HepG2 (cell line): ENCODE measurements around the gene KIF22. TPM values are rescaled to one million over a fixed set of nuclear protein-coding genes. Genes with fewer than 3 reads are reported as not detected.

ENCODE experiments used
- HNRNPH1 ChIP-seq: fragments of 200-400 bp; formaldehyde crosslinking; optimal IDR thresholded peaks from 2 replicates; pipeline ENCODE3; 2017; ENCODE audit warnings: mild to moderate bottlenecking, low read depth, low read length
- JUND ChIP-seq: sonication (generic); formaldehyde crosslinking; IDR thresholded peaks from 2 replicates; pipeline ENCODE4 v1.8.0; 2022; ENCODE audit warnings: mild to moderate bottlenecking, missing genetic modification reagents
- KLF6 ChIP-seq: IDR thresholded peaks from 2 replicates; pipeline ENCODE4 v1.8.0; 2016; ENCODE audit warnings: missing biosample characterization, missing genetic modification reagents
- MED1 ChIP-seq: sonication (generic); formaldehyde crosslinking; IDR thresholded peaks from 2 replicates; pipeline ENCODE4 v1.4.0; 2020; ENCODE audit warnings: missing genetic modification reagents
- PCBP1 ChIP-seq: fragments of 200-400 bp; formaldehyde crosslinking; IDR thresholded peaks from 2 replicates; pipeline ENCODE4 v1.6.1; 2017; ENCODE audit warnings: mild to moderate bottlenecking, low read depth, low read length, borderline replicate concordance
- THRA ChIP-seq: sonication (generic); formaldehyde crosslinking; IDR thresholded peaks from 2 replicates; pipeline ENCODE4 v1.4.0; 2020; ENCODE audit warnings: missing genetic modification reagents, borderline replicate concordance
- ZBTB8A ChIP-seq: sonication (generic); formaldehyde crosslinking; IDR thresholded peaks from 2 replicates; pipeline ENCODE4 v1.4.0; 2020; ENCODE audit warnings: mild to moderate bottlenecking, low read depth, missing genetic modification reagents, borderline replicate concordance
- ZFX ChIP-seq: sonication (generic); formaldehyde crosslinking; IDR thresholded peaks from 2 replicates; pipeline ENCODE4 v1.4.0; 2020; ENCODE audit warnings: mild to moderate bottlenecking, low read depth, missing genetic modification reagents, moderate library complexity
- ZNF143 ChIP-seq: sonication (generic); formaldehyde crosslinking; IDR thresholded peaks from 2 replicates; pipeline ENCODE4 v1.4.0; 2020; ENCODE audit warnings: missing genetic modification reagents
- ZNF207 ChIP-seq: fragments of 450-650 bp; IDR thresholded peaks from 2 replicates; pipeline ENCODE4 v1.6.1; 2016; ENCODE audit warnings: antibody characterized with exemption, borderline replicate concordance
- ZNF431 ChIP-seq: sonication (generic); formaldehyde crosslinking; IDR thresholded peaks from 2 replicates; pipeline ENCODE4 v1.9.0; 2022; ENCODE audit warnings: missing genetic modification reagents, low read depth, mild to moderate bottlenecking, borderline replicate concordance
- ZNF446 ChIP-seq: sonication (generic); formaldehyde crosslinking; IDR thresholded peaks from 2 replicates; pipeline ENCODE4 v1.5.0; 2020; ENCODE audit warnings: mild to moderate bottlenecking, missing genetic modification reagents
- ZNF746 ChIP-seq: sonication (generic); formaldehyde crosslinking; IDR thresholded peaks from 2 replicates; pipeline ENCODE4 v1.8.0; 2022; ENCODE audit warnings: mild to moderate bottlenecking, missing genetic modification reagents
- ZNF75D ChIP-seq: sonication (generic); formaldehyde crosslinking; IDR thresholded peaks from 2 replicates; pipeline ENCODE4 v1.8.1; 2023; ENCODE audit warnings: missing genetic modification reagents, mild to moderate bottlenecking, borderline replicate concordance
- ZNF780A ChIP-seq: sonication (generic); formaldehyde crosslinking; IDR thresholded peaks from 2 replicates; pipeline ENCODE4 v1.8.0; 2022; ENCODE audit warnings: mild to moderate bottlenecking, missing genetic modification reagents, moderate library complexity
- ZSCAN30 ChIP-seq: sonication (generic); formaldehyde crosslinking; IDR thresholded peaks from 2 replicates; pipeline ENCODE4 v1.5.0; 2020; ENCODE audit warnings: mild to moderate bottlenecking, missing genetic modification reagents
- polyA plus RNA-seq, 8 experiments: library from polyadenylated mRNA; depleted of rRNA in 3 of 8; stranded (reverse) in 7 of 8; unstranded in 1 of 8; fragments of >200 nt; fragmentation: Illumina TruSeq in 4 of 8; extraction: Trizol in 4 of 8; gene quantifications; 2 replicates each; pipeline versions ENCODE4 v1.2.1 to v1.2.3, GENCODE V29; 2011 to 2016; ENCODE audit warnings: low read depth in 4 of 8, missing spikeins in 1 of 8, mixed read lengths in 1 of 8; ENCODE audit not compliant: insufficient read depth in 1 of 8
- total RNA-seq, 5 experiments: library from RNA; depleted of rRNA; stranded (reverse); fragments of >200 nt; fragmentation: Illumina TruSeq; extraction: Trizol; gene quantifications; 2 replicates each; pipeline ENCODE4 v1.2.3, GENCODE V29; 2016; ENCODE audit warnings: low read depth in 1 of 5
- TF ChIP-seq, protein P1 (sequence below): sonication (generic); formaldehyde crosslinking; IDR thresholded peaks from 2 replicates; pipeline ENCODE4 v1.4.0; 2020; ENCODE audit warnings: missing genetic modification reagents
- TF ChIP-seq, protein P2 (sequence below): sonication (generic); formaldehyde crosslinking; conservative IDR thresholded peaks from 2 replicates; pipeline ENCODE4 v1.8.0; 2022; ENCODE audit warnings: missing genetic modification reagents
- TF ChIP-seq, protein P3 (sequence below): sonication (generic); formaldehyde crosslinking; IDR thresholded peaks from 2 replicates; pipeline ENCODE4 v1.4.0; 2020; ENCODE audit warnings: missing genetic modification reagents
- TF ChIP-seq, protein P4 (sequence below): conservative IDR thresholded peaks from 2 replicates; pipeline ENCODE4 v1.6.1; 2018; ENCODE audit warnings: missing genetic modification reagents

KIF22 gene
- total and polyA plus RNA-seq, 2 of the 13 experiments (the other 11 are each of a cell fraction or from before 2014, with no cell fraction given): 95.8 to 118 TPM

DNA sequence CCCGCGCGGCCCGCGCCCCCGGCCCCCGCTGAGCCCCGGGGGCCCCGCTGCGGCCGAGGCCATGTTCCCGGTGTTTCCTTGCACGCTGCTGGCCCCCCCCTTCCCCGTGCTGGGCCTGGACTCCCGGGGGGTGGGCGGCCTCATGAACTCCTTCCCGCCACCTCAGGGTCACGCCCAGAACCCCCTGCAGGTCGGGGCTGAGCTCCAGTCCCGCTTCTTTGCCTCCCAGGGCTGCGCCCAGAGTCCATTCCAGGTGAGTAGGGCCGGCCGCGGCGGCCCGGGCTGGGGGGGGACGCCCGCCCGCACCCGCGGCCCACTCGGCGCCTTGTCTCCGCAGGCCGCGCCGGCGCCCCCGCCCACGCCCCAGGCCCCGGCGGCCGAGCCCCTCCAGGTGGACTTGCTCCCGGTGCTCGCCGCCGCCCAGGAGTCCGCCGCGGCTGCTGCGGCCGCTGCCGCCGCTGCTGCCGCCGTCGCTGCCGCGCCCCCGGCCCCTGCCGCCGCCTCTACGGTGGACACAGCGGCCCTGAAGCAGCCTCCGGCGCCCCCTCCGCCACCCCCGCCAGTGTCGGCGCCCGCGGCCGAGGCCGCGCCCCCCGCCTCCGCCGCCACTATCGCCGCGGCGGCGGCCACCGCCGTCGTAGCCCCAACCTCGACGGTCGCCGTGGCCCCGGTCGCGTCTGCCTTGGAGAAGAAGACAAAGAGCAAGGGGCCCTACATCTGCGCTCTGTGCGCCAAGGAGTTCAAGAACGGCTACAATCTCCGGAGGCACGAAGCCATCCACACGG, 16.3 kb downstream of the KIF22 start (continued):
- TF ChIP-seq, protein P1, sequence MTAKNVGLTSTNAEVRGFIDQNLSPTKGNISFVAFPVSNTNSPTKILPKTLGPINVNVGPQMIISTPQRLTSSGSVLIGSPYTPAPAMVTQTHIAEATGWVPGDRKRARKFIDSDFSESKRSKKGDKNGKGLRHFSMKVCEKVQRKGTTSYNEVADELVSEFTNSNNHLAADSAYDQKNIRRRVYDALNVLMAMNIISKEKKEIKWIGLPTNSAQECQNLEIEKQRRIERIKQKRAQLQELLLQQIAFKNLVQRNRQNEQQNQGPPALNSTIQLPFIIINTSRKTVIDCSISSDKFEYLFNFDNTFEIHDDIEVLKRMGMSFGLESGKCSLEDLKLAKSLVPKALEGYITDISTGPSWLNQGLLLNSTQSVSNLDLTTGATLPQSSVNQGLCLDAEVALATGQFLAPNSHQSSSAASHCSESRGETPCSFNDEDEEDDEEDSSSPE (CRISPR knock-in tag): peak; percentile 90
- TF ChIP-seq ZNF431 (CRISPR knock-in tag) (no peak), THRA (0 out of 2 replicates have a peak, but pooled peaks have one; percentile 9), ZBTB8A (CRISPR knock-in tag) (no peak; the same call in 1 of the 2 replicates), PCBP1 (no peak), HNRNPH1 (no peak), MED1 (CRISPR knock-in tag) (0 out of 2 replicates have a peak, but pooled peaks have one; percentile 24), JUND (CRISPR knock-in tag) (0 out of 2 replicates have a peak, but pooled peaks have one; percentile 21), ZNF780A (no peak), ZNF746 (CRISPR knock-in tag) (peak; percentile 82), ZNF75D (CRISPR knock-in tag) (no peak), ZSCAN30 (CRISPR knock-in tag) (no peak), ZNF207 (no peak), ZNF143 (no peak), ZNF446 (CRISPR knock-in tag) (peak; percentile 54; the same call in 1 of the 2 replicates), KLF6 (no peak), ZFX (peak; percentile 75)
- TF ChIP-seq, protein P2, sequence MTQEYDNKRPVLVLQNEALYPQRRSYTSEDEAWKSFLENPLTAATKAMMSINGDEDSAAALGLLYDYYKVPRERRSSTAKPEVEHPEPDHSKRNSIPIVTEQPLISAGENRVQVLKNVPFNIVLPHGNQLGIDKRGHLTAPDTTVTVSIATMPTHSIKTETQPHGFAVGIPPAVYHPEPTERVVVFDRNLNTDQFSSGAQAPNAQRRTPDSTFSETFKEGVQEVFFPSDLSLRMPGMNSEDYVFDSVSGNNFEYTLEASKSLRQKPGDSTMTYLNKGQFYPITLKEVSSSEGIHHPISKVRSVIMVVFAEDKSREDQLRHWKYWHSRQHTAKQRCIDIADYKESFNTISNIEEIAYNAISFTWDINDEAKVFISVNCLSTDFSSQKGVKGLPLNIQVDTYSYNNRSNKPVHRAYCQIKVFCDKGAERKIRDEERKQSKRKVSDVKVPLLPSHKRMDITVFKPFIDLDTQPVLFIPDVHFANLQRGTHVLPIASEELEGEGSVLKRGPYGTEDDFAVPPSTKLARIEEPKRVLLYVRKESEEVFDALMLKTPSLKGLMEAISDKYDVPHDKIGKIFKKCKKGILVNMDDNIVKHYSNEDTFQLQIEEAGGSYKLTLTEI (CRISPR knock-in tag): no peak
- TF ChIP-seq, protein P3, sequence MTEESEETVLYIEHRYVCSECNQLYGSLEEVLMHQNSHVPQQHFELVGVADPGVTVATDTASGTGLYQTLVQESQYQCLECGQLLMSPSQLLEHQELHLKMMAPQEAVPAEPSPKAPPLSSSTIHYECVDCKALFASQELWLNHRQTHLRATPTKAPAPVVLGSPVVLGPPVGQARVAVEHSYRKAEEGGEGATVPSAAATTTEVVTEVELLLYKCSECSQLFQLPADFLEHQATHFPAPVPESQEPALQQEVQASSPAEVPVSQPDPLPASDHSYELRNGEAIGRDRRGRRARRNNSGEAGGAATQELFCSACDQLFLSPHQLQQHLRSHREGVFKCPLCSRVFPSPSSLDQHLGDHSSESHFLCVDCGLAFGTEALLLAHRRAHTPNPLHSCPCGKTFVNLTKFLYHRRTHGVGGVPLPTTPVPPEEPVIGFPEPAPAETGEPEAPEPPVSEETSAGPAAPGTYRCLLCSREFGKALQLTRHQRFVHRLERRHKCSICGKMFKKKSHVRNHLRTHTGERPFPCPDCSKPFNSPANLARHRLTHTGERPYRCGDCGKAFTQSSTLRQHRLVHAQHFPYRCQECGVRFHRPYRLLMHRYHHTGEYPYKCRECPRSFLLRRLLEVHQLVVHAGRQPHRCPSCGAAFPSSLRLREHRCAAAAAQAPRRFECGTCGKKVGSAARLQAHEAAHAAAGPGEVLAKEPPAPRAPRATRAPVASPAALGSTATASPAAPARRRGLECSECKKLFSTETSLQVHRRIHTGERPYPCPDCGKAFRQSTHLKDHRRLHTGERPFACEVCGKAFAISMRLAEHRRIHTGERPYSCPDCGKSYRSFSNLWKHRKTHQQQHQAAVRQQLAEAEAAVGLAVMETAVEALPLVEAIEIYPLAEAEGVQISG (CRISPR knock-in tag): peak; percentile 50; the same call in 1 of the 2 replicates
- TF ChIP-seq, protein P4, sequence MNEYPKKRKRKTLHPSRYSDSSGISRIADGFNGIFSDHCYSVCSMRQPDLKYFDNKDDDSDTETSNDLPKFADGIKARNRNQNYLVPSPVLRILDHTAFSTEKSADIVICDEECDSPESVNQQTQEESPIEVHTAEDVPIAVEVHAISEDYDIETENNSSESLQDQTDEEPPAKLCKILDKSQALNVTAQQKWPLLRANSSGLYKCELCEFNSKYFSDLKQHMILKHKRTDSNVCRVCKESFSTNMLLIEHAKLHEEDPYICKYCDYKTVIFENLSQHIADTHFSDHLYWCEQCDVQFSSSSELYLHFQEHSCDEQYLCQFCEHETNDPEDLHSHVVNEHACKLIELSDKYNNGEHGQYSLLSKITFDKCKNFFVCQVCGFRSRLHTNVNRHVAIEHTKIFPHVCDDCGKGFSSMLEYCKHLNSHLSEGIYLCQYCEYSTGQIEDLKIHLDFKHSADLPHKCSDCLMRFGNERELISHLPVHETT (CRISPR knock-in tag): peak; percentile 87
